GM12878 (cell line): Measurements from ENCODE around the gene LRRC3B. TPM values are rescaled to one million over a fixed set of nuclear protein-coding genes. Genes with fewer than 3 reads are reported as not detected.
"Not testable (repeated sequence)": the region's sequence is repeated elsewhere in the genome, so short reads cannot be mapped to it uniquely, and the experiment has no call there.

ENCODE experiments used
- ATAC-seq: fragments of 200-7000 bp; cut with Tn5 transposase; 3 replicates; pipeline ENCODE4 v1.9.1; 2020; ENCODE audit warnings: mild to moderate bottlenecking, moderate library complexity
- BruUV-seq: library from RNA; stranded (reverse); fragments of 400-500 nt; replicated peaks from 2 replicates; lab custom pipeline; 2021; lab: Mats Ljungman, UMichigan
- CTCF ChIA-PET: fragments of 300-600 bp; sonication (Branson Sonifier 250); formaldehyde crosslinking; extraction: SDS; loops from one replicate; lab custom pipeline; 2021; ENCODE audit warnings: inconsistent platforms; lab: Yijun Ruan, JAX
- POLR2A ChIA-PET: fragments of 350-600 bp; formaldehyde crosslinking; extraction: SDS; loops from one replicate; lab custom pipeline; 2021; ENCODE audit warnings: inconsistent platforms; lab: Charles Lee
- RAD21 ChIA-PET: fragments of 300-600 bp; sonication (Branson Sonifier 250); formaldehyde crosslinking; loops from one replicate; lab custom pipeline; 2023; ENCODE audit warnings: antibody characterized with exemption; ENCODE audit not compliant: unreplicated experiment; lab: Charles Lee
- SMC1A ChIA-PET: fragments of 300-600 bp; sonication (Branson Sonifier 250); formaldehyde crosslinking; loops from one replicate; lab custom pipeline; 2023; ENCODE audit not compliant: unreplicated experiment, uncharacterized antibody; lab: Charles Lee
- DNase-seq: peaks from one replicate; pipeline ENCODE4 v3.0.0-alpha.2; 2011; ENCODE audit warnings: low read depth, low spot score
- FAIRE-seq: peaks from 3 replicates; lab custom pipeline; 2011; peaks lifted over from hg19 to GRCh38; lab: Jason Lieb, UNC
- H2AFZ ChIP-seq: 2 replicates; pipeline ENCODE4 v1.6.0; 2011; ENCODE audit warnings: low read depth, low read length, control low read depth; ENCODE audit not compliant: control insufficient read depth
- H3K27ac ChIP-seq: 2 replicates; pipeline ENCODE4 v1.5.1; 2011; ENCODE audit warnings: control low read depth; ENCODE audit not compliant: control insufficient read depth, insufficient read depth
- H3K27me3 ChIP-seq, 2 experiments: replicated peaks in 1 of 2; 2 replicates each; pipeline versions ENCODE4 v1.6.0 to v1.6.1; 2011; ENCODE audit warnings: low read length in 1 of 2; ENCODE audit not compliant: control insufficient read depth in 2 of 2, insufficient read depth in 2 of 2
- H3K36me3 ChIP-seq, 2 experiments: 2 replicates each; pipeline ENCODE4 v1.5.1; 2011; ENCODE audit warnings: low read length in 1 of 2; ENCODE audit not compliant: control insufficient read depth in 2 of 2, insufficient read depth in 2 of 2
- H3K4me1 ChIP-seq: 2 replicates; pipeline ENCODE4 v1.6.1; 2011; ENCODE audit warnings: mild to moderate bottlenecking, low read length, moderate library complexity, mixed read lengths; ENCODE audit not compliant: control insufficient read depth, insufficient read depth
- H3K4me2 ChIP-seq: 2 replicates; pipeline ENCODE4 v1.6.0; 2011; ENCODE audit warnings: control low read depth; ENCODE audit not compliant: control insufficient read depth, insufficient read depth
- H3K4me3 ChIP-seq: fragments of 200-600 bp; sonication (generic); 2 replicates; pipeline ENCODE4 v1.5.1; 2016
- H3K79me2 ChIP-seq: 2 replicates; pipeline ENCODE4 v1.6.0; 2011; ENCODE audit warnings: low read length; ENCODE audit not compliant: control insufficient read depth, insufficient read depth
- H3K9ac ChIP-seq: 2 replicates; pipeline ENCODE4 v1.8.0; 2011; ENCODE audit warnings: low read length, control low read depth, mixed read lengths; ENCODE audit not compliant: control insufficient read depth, insufficient read depth
- H3K9me3 ChIP-seq: replicated peaks from 3 replicates; pipeline ENCODE4 v1.5.1; 2011; ENCODE audit warnings: mild to moderate bottlenecking, low read length; ENCODE audit not compliant: control insufficient read depth, insufficient read depth
- H4K20me1 ChIP-seq: 2 replicates; pipeline ENCODE4 v1.6.0; 2011; ENCODE audit not compliant: control insufficient read depth, insufficient read depth
- CHD1 ChIP-seq: IDR thresholded peaks from 2 replicates; pipeline ENCODE4 v1.6.1; 2012; ENCODE audit warnings: low read depth, low read length, improper control_type of control experiment
- CHD2 ChIP-seq: IDR thresholded peaks from 2 replicates; pipeline ENCODE4 v1.6.1; 2011; ENCODE audit warnings: low read depth, low read length, improper control_type of control experiment, borderline replicate concordance
- E2F4 ChIP-seq: IDR thresholded peaks from 2 replicates; pipeline ENCODE4 v1.6.1; 2012; ENCODE audit warnings: low read depth, low read length, improper control_type of control experiment
- EZH2 ChIP-seq: IDR thresholded peaks from 2 replicates; pipeline ENCODE4 v1.6.1; 2012; ENCODE audit warnings: low read depth, mild to moderate bottlenecking, control low read depth, inconsistent platforms, low read length, borderline replicate concordance; ENCODE audit not compliant: control insufficient read depth
- GATAD2B ChIP-seq: fragments of 450-650 bp; conservative IDR thresholded peaks from 2 replicates; pipeline ENCODE4 v1.6.1; 2017; ENCODE audit warnings: low read depth, mild to moderate bottlenecking, moderate library complexity
- HDAC2 ChIP-seq: fragments of 200-600 bp; sonication (generic); IDR thresholded peaks from 2 replicates; pipeline ENCODE4 v1.6.1; 2017
- IRF4 ChIP-seq: IDR thresholded peaks from 2 replicates; pipeline ENCODE4 v1.6.1; 2011; ENCODE audit warnings: low read depth, low read length
- KDM1A ChIP-seq: fragments of 200-600 bp; sonication (generic); IDR thresholded peaks from 2 replicates; pipeline ENCODE4 v1.6.1; 2016; ENCODE audit warnings: borderline replicate concordance
- MTA2 ChIP-seq: fragments of 450-650 bp; IDR thresholded peaks from 2 replicates; pipeline ENCODE4 v1.6.1; 2016; ENCODE audit warnings: low read depth, mild to moderate bottlenecking, moderate library complexity
- MTA3 ChIP-seq: IDR thresholded peaks from 2 replicates; pipeline ENCODE4 v1.6.1; 2012; ENCODE audit warnings: low read length, inconsistent platforms, borderline replicate concordance
- MYB ChIP-seq: fragments of 150-350 bp; IDR thresholded peaks from 2 replicates; pipeline ENCODE4 v1.6.1; 2014; ENCODE audit warnings: mild to moderate bottlenecking, low read depth, low read length, borderline replicate concordance
- NR2F1 ChIP-seq: fragments of 450-650 bp; conservative IDR thresholded peaks from 2 replicates; pipeline ENCODE4 v1.6.1; 2017; ENCODE audit warnings: mild to moderate bottlenecking
- RFX5 ChIP-seq: IDR thresholded peaks from 2 replicates; pipeline ENCODE4 v1.6.1; 2011; ENCODE audit warnings: low read depth, low read length, improper control_type of control experiment
- SMAD1 ChIP-seq: fragments of 450-650 bp; IDR thresholded peaks from 2 replicates; pipeline ENCODE4 v1.6.1; 2018; ENCODE audit warnings: mild to moderate bottlenecking, low read depth; ENCODE audit not compliant: partially characterized antibody
- TAF1 ChIP-seq: IDR thresholded peaks from 2 replicates; pipeline ENCODE4 v1.6.1; 2011; ENCODE audit warnings: mild to moderate bottlenecking, low read depth, low read length, borderline replicate concordance
- TCF12 ChIP-seq: IDR thresholded peaks from 2 replicates; pipeline ENCODE4 v1.6.1; 2011; ENCODE audit warnings: low read depth, mild to moderate bottlenecking, low read length
- USF1 ChIP-seq: IDR thresholded peaks from 2 replicates; pipeline ENCODE4 v1.6.1; 2011; ENCODE audit warnings: borderline replicate concordance, low read depth, mild to moderate bottlenecking, moderate library complexity, mixed read lengths, low read length; ENCODE audit not compliant: insufficient read depth; ENCODE audit errors: extremely low read length
- ZNF217 ChIP-seq: fragments of 450-650 bp; IDR thresholded peaks from 2 replicates; pipeline ENCODE4 v1.6.1; 2017; ENCODE audit warnings: antibody characterized with exemption, mild to moderate bottlenecking
- WGBS: methylation state at CpG from one replicate; pipeline ENCODE4 v1.1.6; 2016; ENCODE audit warnings: low lambda C conversion rate; ENCODE audit not compliant: insufficient replicate concordance, insufficient coverage; ENCODE audit errors: missing lambda C conversion rate; 5-methylcytosine and 5-hydroxymethylcytosine counted together
- in situ Hi-C: fragments of 300-500 bp; cut with MboI; formaldehyde crosslinking; loops from 9 replicates; pipeline ENCODE4 v1.14.3; 2018; ENCODE audit warnings: mixed read lengths
- intact Hi-C: fragments of 100-400 bp; cut with micrococcal nuclease; formaldehyde crosslinking; loops from one replicate; pipeline ENCODE4 v1.14.2; 2022; ENCODE audit not compliant: unreplicated experiment
- polyA plus RNA-seq, 11 experiments: library from polyadenylated mRNA; depleted of rRNA in 4 of 11; unstranded in 6 of 11; stranded (reverse) in 5 of 11; fragments of >200 nt; fragmentation: Nextera tagmentation in 4 of 11; fragmentation: Illumina TruSeq in 1 of 11; extraction: Ambion mirVana in 4 of 11; extraction: Trizol in 1 of 11; gene quantifications; 1 replicate in 1 of 11; 2 replicates in 10 of 11; pipeline versions ENCODE4 v1.2.1 to v1.2.3, GENCODE V29; 2011 to 2016; ENCODE audit warnings: inconsistent platforms in 2 of 11, missing spikeins in 2 of 11, low read depth in 1 of 11
- total RNA-seq, 4 experiments: library from RNA; depleted of rRNA in 3 of 4; stranded (reverse); fragments of >200 nt in 3 of 4; fragmentation: Illumina TruSeq in 1 of 4; extraction: Trizol in 1 of 4; gene quantifications; 2 replicates each; pipeline versions ENCODE4 v1.2.1 to v1.2.3, GENCODE V29; 2013 to 2021

The LRRC3B gene
- total and polyA plus RNA-seq, 10 of the 15 experiments (the other 5 are each of a cell fraction or from before 2014, with no cell fraction given): not detected

GRCh38 chr3:26603771-26604170 lies 18.8 kb upstream of the LRRC3B start:
- CTCF ChIA-PET: interaction anchor here (1.5 kb wide), 1 partner anchor 14 kb away, joined by 4 read pairs; no protein-coding TSS in a partner anchor
- FAIRE-seq, H3K9ac ChIP-seq, H2AFZ ChIP-seq, H3K4me2 ChIP-seq, H3K4me3 ChIP-seq, intact Hi-C loops, H3K27me3 ChIP-seq, RAD21 ChIA-PET, BruUV-seq, H3K27ac ChIP-seq, H3K4me1 ChIP-seq, H4K20me1 ChIP-seq, H3K36me3 ChIP-seq, DNase-seq, ATAC-seq, in situ Hi-C loops, H3K9me3 ChIP-seq, H3K79me2 ChIP-seq, SMC1A ChIA-PET, POLR2A ChIA-PET: not testable (repeated sequence)
- WGBS: 0% methylated on average over 3 of the region's 3 CpGs

- Histone ChIP-seq H3K9ac (no peak overlapping the region), H3K4me3 (no peak overlapping the region), H3K9me3 (no peaks in the 10 kb centered on the region), H3K4me2 (no peak overlapping the region), H2AFZ (no peak overlapping the region), H3K36me3 (no peaks in the 10 kb centered on the region), H3K79me2 (no peaks in the 10 kb centered on the region), H3K27me3 (no peaks in the 10 kb centered on the region), H3K27ac (no peak overlapping the region), H4K20me1 (no peaks in the 10 kb centered on the region), H3K4me1 (no peaks in the 10 kb centered on the region)
- CTCF ChIA-PET: no interaction called here
- ATAC-seq (no peak), FAIRE-seq (no peak), DNase-seq (no peak)
- no TSS peak for BruUV-seq
- in situ Hi-C loops (no loop called here), intact Hi-C loops (no loop called here)
- WGBS: 49% methylated on average over 8 of the region's 8 CpGs
- RAD21 ChIA-PET: no interaction called here
- POLR2A ChIA-PET: no interaction called here
- SMC1A ChIA-PET: no interaction called here
- TF ChIP-seq CHD2 (no peak), ZNF217 (no peak), TCF12 (no peak), EZH2 (no peak), KDM1A (no peak), CHD1 (no peak), TAF1 (no peak), USF1 (no peak), MTA2 (no peak), NR2F1 (no peak), E2F4 (no peak), GATAD2B (no peak), MYB (no peak), RFX5 (no peak), HDAC2 (no peak), IRF4 (no peak), MTA3 (no peak), SMAD1 (no peak)
Measured at GRCh38 chr3:26614006-26614685, 8.4 kb upstream of the LRRC3B start.
